K562 (cell line): ENCODE data around the gene IFNGR1. TPM values are rescaled to one million over a fixed set of nuclear protein-coding genes. Genes with fewer than 3 reads are reported as not detected.

Experiments used
- ATAC-seq: fragments of 200-7000 bp; cut with Tn5 transposase; 3 replicates; pipeline ENCODE4 v1.9.1; 2020; ENCODE audit warnings: moderate library complexity
- BruUV-seq: library from RNA; stranded (reverse); fragments of 400-500 nt; replicated peaks from 2 replicates; lab custom pipeline; 2021; lab: Mats Ljungman, UMichigan
- CTCF ChIA-PET: fragments of 300-600 bp; formaldehyde crosslinking; extraction: SDS; loops from one replicate; lab custom pipeline; 2021; ENCODE audit warnings: low intra/inter-chr PET ratio; lab: Yijun Ruan, JAX
- POLR2A ChIA-PET: fragments of 300-600, 350-650 bp; sonication (Branson Sonifier 250); formaldehyde crosslinking; extraction: SDS; loops from one replicate; lab custom pipeline; 2021; ENCODE audit warnings: antibody characterized with exemption, inconsistent platforms; lab: Yijun Ruan, JAX
- DNase-seq, 4 experiments: peaks; one replicate each; pipeline versions ENCODE4 v3.0.0 to v3.0.0-alpha.2; 2011 to 2018; ENCODE audit warnings: low spot score in 3 of 4, mixed read lengths in 3 of 4; ENCODE audit errors: extremely low read depth in 1 of 4
- FAIRE-seq: peaks from 2 replicates; lab custom pipeline; 2011; peaks lifted over from hg19 to GRCh38; lab: Jason Lieb, UNC
- H2AFZ ChIP-seq: 2 replicates; pipeline ENCODE4 v1.6.0; 2011; ENCODE audit warnings: low read depth, low read length, control low read depth, inconsistent platforms
- H3K27ac ChIP-seq: fragments of 200-600 bp; 3 replicates; pipeline ENCODE4 v1.8.0; 2011; ENCODE audit warnings: low read depth, mild to moderate bottlenecking, control low read depth, inconsistent platforms, low read length, moderate library complexity, mixed read lengths; ENCODE audit errors: extremely low read depth
- H3K27me3 ChIP-seq, 2 experiments: fragments of 300-600 bp in 1 of 2; 2 replicates in 1 of 2; 3 replicates in 1 of 2; pipeline versions ENCODE4 v1.6.0 to v1.8.0; 2011; ENCODE audit warnings: inconsistent platforms in 2 of 2, low read length in 2 of 2, mild to moderate bottlenecking in 1 of 2, mixed read lengths in 1 of 2, moderate library complexity in 1 of 2; ENCODE audit not compliant: control insufficient read depth in 2 of 2, insufficient read depth in 2 of 2
- H3K36me3 ChIP-seq: fragments of 300-600 bp; 3 replicates; pipeline ENCODE4 v1.8.0; 2011; ENCODE audit warnings: mild to moderate bottlenecking, low read length, inconsistent platforms; ENCODE audit not compliant: control insufficient read depth, insufficient read depth
- H3K4me1 ChIP-seq, 2 experiments: fragments of 200-600 bp in 1 of 2; replicated peaks in 1 of 2; 2 replicates in 1 of 2; 3 replicates in 1 of 2; pipeline versions ENCODE4 v1.5.1 to v1.8.0; 2011; ENCODE audit warnings: inconsistent platforms in 2 of 2, low read length in 2 of 2, mild to moderate bottlenecking in 1 of 2, mixed read lengths in 1 of 2, moderate library complexity in 1 of 2; ENCODE audit not compliant: control insufficient read depth in 2 of 2, insufficient read depth in 2 of 2
- H3K4me2 ChIP-seq: 2 replicates; pipeline ENCODE4 v1.6.1; 2011; ENCODE audit warnings: low read length, control low read depth, inconsistent platforms, mixed read lengths; ENCODE audit not compliant: insufficient read depth
- H3K4me3 ChIP-seq: fragments of 200-600 bp; sonication (generic), shearing (Covaris generic); 2 replicates; pipeline ENCODE4 v1.5.1; 2016; ENCODE audit warnings: control low read depth, inconsistent platforms
- H3K79me2 ChIP-seq: fragments of 200-600 bp; 3 replicates; pipeline ENCODE4 v1.8.0; 2011; ENCODE audit warnings: low read length, inconsistent platforms; ENCODE audit not compliant: control insufficient read depth, insufficient read depth
- H3K9ac ChIP-seq, 2 experiments: 2 replicates each; pipeline versions ENCODE4 v1.6.0 to v1.6.1; 2011; ENCODE audit warnings: low read depth in 2 of 2, low read length in 2 of 2, control low read depth in 1 of 2, inconsistent platforms in 1 of 2, mild to moderate bottlenecking in 1 of 2, mixed read lengths in 1 of 2; ENCODE audit not compliant: insufficient read depth in 1 of 2
- H3K9me1 ChIP-seq: one replicate; pipeline ENCODE4 v1.6.0; 2011; ENCODE audit warnings: inconsistent platforms, mild to moderate bottlenecking, low read length, moderate library complexity; ENCODE audit not compliant: control insufficient read depth, insufficient read depth
- H3K9me3 ChIP-seq: replicated peaks from 2 replicates; pipeline ENCODE4 v1.5.1; 2011; ENCODE audit warnings: low read depth, low read length, inconsistent platforms; ENCODE audit not compliant: control insufficient read depth, insufficient read depth
- H4K20me1 ChIP-seq: replicated peaks from 2 replicates; pipeline ENCODE4 v1.6.1; 2011; ENCODE audit warnings: low read length, inconsistent platforms, mixed read lengths; ENCODE audit not compliant: control insufficient read depth, insufficient read depth
- CBX1 ChIP-seq: sonication (generic); IDR thresholded peaks from 2 replicates; pipeline ENCODE4 v1.6.1; 2016; ENCODE audit warnings: antibody characterized with exemption, low read depth, mild to moderate bottlenecking
- SP1 ChIP-seq: sonication (generic); formaldehyde crosslinking; IDR thresholded peaks from 2 replicates; pipeline ENCODE4 v1.8.1; 2022; ENCODE audit warnings: mild to moderate bottlenecking, missing genetic modification reagents
- WGBS: fragments of 100-300 bp; shearing (Covaris generic); methylation state at CpG from one replicate; pipeline ENCODE4 v1.1.6; 2016; ENCODE audit warnings: low coverage, mixed read lengths; ENCODE audit not compliant: insufficient coverage; ENCODE audit errors: missing lambda C conversion rate; 5-methylcytosine and 5-hydroxymethylcytosine counted together
- in situ Hi-C: fragments of 300-500 bp; cut with MboI; formaldehyde crosslinking; loops from 4 replicates; pipeline ENCODE4 v1.15.0; 2018; ENCODE audit warnings: inconsistent platforms, mixed read lengths
- intact Hi-C: fragments of 100-400 bp; cut with micrococcal nuclease; formaldehyde crosslinking; loops from 2 replicates; pipeline ENCODE4 v1.14.2; 2022
- polyA plus RNA-seq, 8 experiments: library from polyadenylated mRNA; depleted of rRNA in 4 of 8; stranded (reverse) in 5 of 8; unstranded in 3 of 8; fragments of >200 nt; fragmentation: Nextera tagmentation in 2 of 8; fragmentation: Illumina TruSeq in 1 of 8; extraction: Ambion mirVana in 2 of 8; extraction: Trizol in 1 of 8; gene quantifications; 2 replicates each; pipeline versions ENCODE4 v1.2.1 to v1.2.3, GENCODE V29; 2011 to 2014; ENCODE audit warnings: inconsistent platforms in 1 of 8, missing spikeins in 1 of 8
- total RNA-seq, 7 experiments: library from RNA; depleted of rRNA in 6 of 7; stranded (reverse); fragments of >200 nt in 6 of 7; fragmentation: Illumina TruSeq in 2 of 7; extraction: Trizol in 2 of 7; gene quantifications; 2 replicates each; pipeline versions ENCODE4 v1.2.1 to v1.2.3, GENCODE V29; 2011 to 2021; ENCODE audit warnings: low replicate concordance in 1 of 7
- TF ChIP-seq, protein P1 (sequence below), 2 experiments: fragments of 450-650 bp in 1 of 2; sonication (generic) in 1 of 2; formaldehyde crosslinking in 1 of 2; IDR thresholded peaks in 1 of 2; conservative IDR thresholded peaks in 1 of 2; 2 replicates each; pipeline versions ENCODE4 v1.6.1 to v1.8.1; 2016 to 2023; ENCODE audit warnings: mild to moderate bottlenecking in 2 of 2, moderate library complexity in 2 of 2, inconsistent platforms in 1 of 2, missing genetic modification reagents in 1 of 2
- TF ChIP-seq, protein P2 (sequence below): fragments of 450-650 bp; IDR thresholded peaks from 2 replicates; pipeline ENCODE4 v1.6.1; 2018; ENCODE audit not compliant: partially characterized antibody
- TF ChIP-seq, protein P3 (sequence below): fragments of 250-450 bp; sonication (Bioruptor Pico); IDR thresholded peaks from 2 replicates; pipeline ENCODE4 v1.5.1; 2021; ENCODE audit warnings: mild to moderate bottlenecking
- TF ChIP-seq, protein P4 (sequence below): fragments of 450-650 bp; IDR thresholded peaks from 2 replicates; pipeline ENCODE4 v1.6.1; 2016

IFNGR1 gene
- total and polyA plus RNA-seq, 9 of the 15 experiments (the other 6 are each of a cell fraction or from before 2014, with no cell fraction given): 14.7 to 47.0 (median 26.7) TPM

DNA sequence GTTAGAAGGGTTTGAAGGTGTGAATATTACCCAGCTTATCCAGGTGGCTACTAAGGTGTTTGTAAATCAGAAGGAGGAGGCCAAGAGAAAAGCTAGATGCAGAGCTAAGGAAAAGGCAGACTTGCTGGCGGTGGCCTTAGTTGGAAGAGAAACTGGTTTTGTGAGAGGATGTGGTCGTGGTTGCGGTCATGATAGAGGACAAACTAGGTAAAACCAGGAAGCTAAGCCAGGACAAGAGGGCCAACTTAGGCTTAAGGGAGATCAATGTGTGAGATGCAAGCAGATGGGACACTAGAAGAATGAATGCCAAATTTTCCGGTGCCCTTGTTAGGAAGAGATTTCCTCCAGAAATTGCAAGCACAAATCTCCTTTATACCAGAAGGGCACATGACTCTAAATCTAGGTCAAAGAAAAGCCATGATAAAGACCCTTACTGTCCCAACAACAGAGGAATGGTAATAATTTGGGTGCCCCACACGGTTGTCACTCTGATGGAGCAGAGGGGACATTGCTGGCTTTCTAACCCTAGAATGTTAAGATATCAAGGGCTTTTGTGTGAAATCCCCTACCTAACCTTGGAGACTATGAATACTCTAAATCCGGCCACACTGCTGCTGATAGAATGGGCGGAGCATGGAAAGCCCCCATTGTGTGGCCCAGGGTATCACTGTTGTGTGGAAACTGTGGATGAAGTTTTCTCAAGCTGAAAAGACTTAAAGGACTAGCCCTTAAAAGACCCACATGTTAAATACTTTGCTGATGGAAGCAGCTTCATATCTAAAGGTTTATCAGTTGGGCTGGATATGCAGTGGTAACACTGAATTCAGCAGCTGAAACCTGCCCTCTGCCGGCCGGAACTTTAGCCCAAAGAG lies 53.6 kb downstream of the IFNGR1 start (continued):
- TF ChIP-seq, protein P1, sequence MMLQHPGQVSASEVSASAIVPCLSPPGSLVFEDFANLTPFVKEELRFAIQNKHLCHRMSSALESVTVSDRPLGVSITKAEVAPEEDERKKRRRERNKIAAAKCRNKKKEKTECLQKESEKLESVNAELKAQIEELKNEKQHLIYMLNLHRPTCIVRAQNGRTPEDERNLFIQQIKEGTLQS (IDR thresholded peaks at IDR 0.05): no peak
- TF ChIP-seq, protein P1 (CRISPR knock-in tag; conservative IDR thresholded peaks at IDR 0.05): 0 out of 2 replicates have a peak, but pooled peaks have one; percentile 31

DNA sequence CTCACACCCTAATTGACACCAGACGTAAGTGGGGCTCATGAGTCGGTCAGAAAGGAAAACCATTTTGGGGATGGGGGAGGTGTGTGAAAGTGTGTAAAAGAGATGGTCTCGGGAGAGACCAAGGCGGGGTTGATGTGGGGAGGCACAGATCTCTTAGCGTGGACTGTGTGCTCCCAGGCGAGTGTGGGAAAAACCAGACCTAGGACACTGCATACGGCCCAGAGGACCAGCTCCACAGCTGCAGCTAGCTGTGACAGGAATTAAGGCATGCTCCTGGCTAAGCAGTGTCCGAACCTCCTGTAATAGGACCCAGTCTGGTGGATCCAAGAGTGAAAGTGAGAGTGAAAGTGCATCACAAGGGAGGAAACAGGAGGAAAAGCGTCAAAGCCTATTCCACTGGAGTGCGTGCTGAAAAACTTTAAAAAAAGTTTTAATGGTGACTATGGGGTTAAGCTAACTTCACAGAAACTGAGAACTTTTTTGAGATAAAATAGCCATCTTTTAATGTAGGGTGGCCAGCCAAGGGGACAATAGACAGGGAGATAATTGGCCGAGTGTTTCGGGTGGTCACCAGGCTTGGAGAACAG lies 55.4 kb downstream of the IFNGR1 start:
- Histone ChIP-seq H3K36me3 (no peaks in the 10 kb centered on the region), H3K9ac (no peak overlapping the region), H3K79me2 (no peaks in the 10 kb centered on the region), H3K27me3 (no peaks in the 10 kb centered on the region), H4K20me1 (no peaks in the 10 kb centered on the region), H3K9me1 (no peaks in the 10 kb centered on the region), H3K27ac (no peak overlapping the region; the same call in 2 of the 3 replicates), H3K4me2 (no peak overlapping the region; the same call in 1 of the 2 replicates), H3K4me1 (peaks cover 0 to 24% of the 10 kb centered on the region in 2 experiments; a peak in 3 of 5 replicates), H3K9me3 (no peaks in the 10 kb centered on the region; the same call in 1 of the 2 replicates), H2AFZ (peak overlapping the region; percentile 79), H3K4me3 (no peak overlapping the region)
- DNase-seq: no peak
- in situ Hi-C loops: no loop called here
- BruUV-seq: no TSS peak
- intact Hi-C loops: no loop called here
- ChIA-PET POLR2A (no interaction called here), CTCF (no interaction called here)
- FAIRE-seq: no peak
- no peak for ATAC-seq
- TF ChIP-seq, protein P2, sequence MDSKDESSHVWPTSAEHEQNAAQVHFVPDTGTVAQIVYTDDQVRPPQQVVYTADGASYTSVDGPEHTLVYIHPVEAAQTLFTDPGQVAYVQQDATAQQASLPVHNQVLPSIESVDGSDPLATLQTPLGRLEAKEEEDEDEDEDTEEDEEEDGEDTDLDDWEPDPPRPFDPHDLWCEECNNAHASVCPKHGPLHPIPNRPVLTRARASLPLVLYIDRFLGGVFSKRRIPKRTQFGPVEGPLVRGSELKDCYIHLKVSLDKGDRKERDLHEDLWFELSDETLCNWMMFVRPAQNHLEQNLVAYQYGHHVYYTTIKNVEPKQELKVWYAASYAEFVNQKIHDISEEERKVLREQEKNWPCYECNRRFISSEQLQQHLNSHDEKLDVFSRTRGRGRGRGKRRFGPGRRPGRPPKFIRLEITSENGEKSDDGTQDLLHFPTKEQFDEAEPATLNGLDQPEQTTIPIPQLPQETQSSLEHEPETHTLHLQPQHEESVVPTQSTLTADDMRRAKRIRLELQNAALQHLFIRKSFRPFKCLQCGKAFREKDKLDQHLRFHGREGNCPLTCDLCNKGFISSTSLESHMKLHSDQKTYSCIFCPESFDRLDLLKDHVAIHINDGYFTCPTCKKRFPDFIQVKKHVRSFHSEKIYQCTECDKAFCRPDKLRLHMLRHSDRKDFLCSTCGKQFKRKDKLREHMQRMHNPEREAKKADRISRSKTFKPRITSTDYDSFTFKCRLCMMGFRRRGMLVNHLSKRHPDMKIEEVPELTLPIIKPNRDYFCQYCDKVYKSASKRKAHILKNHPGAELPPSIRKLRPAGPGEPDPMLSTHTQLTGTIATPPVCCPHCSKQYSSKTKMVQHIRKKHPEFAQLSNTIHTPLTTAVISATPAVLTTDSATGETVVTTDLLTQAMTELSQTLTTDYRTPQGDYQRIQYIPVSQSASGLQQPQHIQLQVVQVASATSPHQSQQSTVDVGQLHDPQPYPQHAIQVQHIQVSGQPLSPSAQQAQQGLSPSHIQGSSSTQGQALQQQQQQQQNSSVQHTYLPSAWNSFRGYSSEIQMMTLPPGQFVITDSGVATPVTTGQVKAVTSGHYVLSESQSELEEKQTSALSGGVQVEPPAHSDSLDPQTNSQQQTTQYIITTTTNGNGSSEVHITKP: peak; percentile 39
- TF ChIP-seq, protein P3, sequence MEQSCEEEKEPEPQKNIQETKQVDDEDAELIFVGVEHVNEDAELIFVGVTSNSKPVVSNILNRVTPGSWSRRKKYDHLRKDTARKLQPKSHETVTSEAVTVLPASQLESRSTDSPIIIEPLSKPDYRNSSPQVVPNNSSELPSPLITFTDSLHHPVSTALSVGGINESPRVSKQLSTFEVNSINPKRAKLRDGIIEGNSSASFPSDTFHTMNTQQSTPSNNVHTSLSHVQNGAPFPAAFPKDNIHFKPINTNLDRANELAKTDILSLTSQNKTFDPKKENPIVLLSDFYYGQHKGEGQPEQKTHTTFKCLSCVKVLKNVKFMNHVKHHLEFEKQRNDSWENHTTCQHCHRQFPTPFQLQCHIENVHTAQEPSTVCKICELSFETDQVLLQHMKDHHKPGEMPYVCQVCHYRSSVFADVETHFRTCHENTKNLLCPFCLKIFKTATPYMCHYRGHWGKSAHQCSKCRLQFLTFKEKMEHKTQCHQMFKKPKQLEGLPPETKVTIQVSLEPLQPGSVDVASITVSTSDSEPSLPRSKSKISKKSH (CRISPR knock-in tag): 0 out of 2 replicates have a peak, but pooled peaks have one; percentile 36
- TF ChIP-seq SP1 (CRISPR knock-in tag) (no peak), CBX1 (peak; percentile 40; the same call in 1 of the 2 replicates)
- TF ChIP-seq, protein P4, sequence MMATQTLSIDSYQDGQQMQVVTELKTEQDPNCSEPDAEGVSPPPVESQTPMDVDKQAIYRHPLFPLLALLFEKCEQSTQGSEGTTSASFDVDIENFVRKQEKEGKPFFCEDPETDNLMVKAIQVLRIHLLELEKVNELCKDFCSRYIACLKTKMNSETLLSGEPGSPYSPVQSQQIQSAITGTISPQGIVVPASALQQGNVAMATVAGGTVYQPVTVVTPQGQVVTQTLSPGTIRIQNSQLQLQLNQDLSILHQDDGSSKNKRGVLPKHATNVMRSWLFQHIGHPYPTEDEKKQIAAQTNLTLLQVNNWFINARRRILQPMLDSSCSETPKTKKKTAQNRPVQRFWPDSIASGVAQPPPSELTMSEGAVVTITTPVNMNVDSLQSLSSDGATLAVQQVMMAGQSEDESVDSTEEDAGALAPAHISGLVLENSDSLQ: no peak
- WGBS: 57% methylated on average over 12 of the region's 12 CpGs
